Neuron (in vitro differentiated cells): ENCODE measurements around the gene AKAP12.
"Not testable (repeated sequence)": the region's sequence is repeated elsewhere in the genome, so short reads cannot be mapped to it uniquely, and the experiment has no call there.

ENCODE experiments used
- H2AFZ ChIP-seq: one replicate; pipeline ENCODE4 v1.6.1; 2013; ENCODE audit warnings: low read depth, mild to moderate bottlenecking, inconsistent platforms, low read length, moderate library complexity
- H3K27me3 ChIP-seq: one replicate; pipeline ENCODE4 v1.6.1; 2013; ENCODE audit warnings: low read length; ENCODE audit not compliant: insufficient read depth
- H3K36me3 ChIP-seq: one replicate; pipeline ENCODE4 v1.6.1; 2013; ENCODE audit warnings: low read length; ENCODE audit not compliant: insufficient read depth
- H3K4me1 ChIP-seq: one replicate; pipeline ENCODE4 v1.6.1; 2013; ENCODE audit warnings: low read length; ENCODE audit not compliant: insufficient read depth
- H3K4me3 ChIP-seq: 2 replicates; pipeline ENCODE4 v1.5.1; 2013; ENCODE audit warnings: mild to moderate bottlenecking, low read length, moderate library complexity
- H3K9me3 ChIP-seq: one replicate; pipeline ENCODE4 v1.6.1; 2013; ENCODE audit warnings: low read length

AKAP12 gene

GRCh38 chr6:151313066-151313491 lies 73.3 kb downstream of the AKAP12 start:
- no peak overlapping the region for H2AFZ ChIP-seq
- no peaks in the 10 kb centered on the region for H3K4me1 ChIP-seq
- H3K9me3 ChIP-seq, result peaks cover 2% of the 10 kb centered on the region
- peaks cover 6% of the 10 kb centered on the region for H3K36me3 ChIP-seq
- no peaks in the 10 kb centered on the region for H3K27me3 ChIP-seq
- H3K4me3 ChIP-seq, result no peak overlapping the region

GRCh38 chr6:151315661-151316060 lies 75.9 kb downstream of the AKAP12 start:
- not testable (repeated sequence) for H3K4me3 ChIP-seq, H3K27me3 ChIP-seq, H2AFZ ChIP-seq, H3K4me1 ChIP-seq, H3K9me3 ChIP-seq, H3K36me3 ChIP-seq

- no peaks in the 10 kb centered on the region for H3K36me3 ChIP-seq
- no peak overlapping the region for H2AFZ ChIP-seq
- no peaks in the 10 kb centered on the region for H3K27me3 ChIP-seq
- H3K4me1 ChIP-seq, result no peaks in the 10 kb centered on the region
- H3K9me3 ChIP-seq, result peaks cover 3% of the 10 kb centered on the region
- H3K4me3 ChIP-seq, result no peak overlapping the region
These were observed 77.6 kb downstream of the AKAP12 start for GRCh38 chr6:151317103-151317994.

GRCh38 chr6:151317995-151318365 lies 78.2 kb downstream of the AKAP12 start:
- Histone ChIP-seq H3K4me1 (no peaks in the 10 kb centered on the region), H3K9me3 (peaks cover 3% of the 10 kb centered on the region), H3K4me3 (no peak overlapping the region), H3K36me3 (no peaks in the 10 kb centered on the region), H3K27me3 (no peaks in the 10 kb centered on the region), H2AFZ (no peak overlapping the region)

- Histone ChIP-seq H2AFZ (no peak overlapping the region), H3K4me3 (no peak overlapping the region), H3K9me3 (peaks cover 3% of the 10 kb centered on the region), H3K36me3 (no peaks in the 10 kb centered on the region), H3K27me3 (no peaks in the 10 kb centered on the region), H3K4me1 (no peaks in the 10 kb centered on the region)
These were observed 80.4 kb downstream of the AKAP12 start for GRCh38 chr6:151320140-151320539.

GRCh38 chr6:151321438-151321837 lies 81.7 kb downstream of the AKAP12 start:
- no peaks in the 10 kb centered on the region for H3K36me3 ChIP-seq
- H3K4me3 ChIP-seq, result no peak overlapping the region
- no peaks in the 10 kb centered on the region for H3K4me1 ChIP-seq
- H2AFZ ChIP-seq, result no peak overlapping the region
- peaks cover 3% of the 10 kb centered on the region for H3K9me3 ChIP-seq
- no peaks in the 10 kb centered on the region for H3K27me3 ChIP-seq

GRCh38 chr6:151322570-151322969 lies 82.8 kb downstream of the AKAP12 start:
- H3K9me3 ChIP-seq, result peaks cover 2% of the 10 kb centered on the region
- no peak overlapping the region for H3K4me3 ChIP-seq
- no peaks in the 10 kb centered on the region for H3K4me1 ChIP-seq
- no peaks in the 10 kb centered on the region for H3K27me3 ChIP-seq
- no peaks in the 10 kb centered on the region for H3K36me3 ChIP-seq
- no peak overlapping the region for H2AFZ ChIP-seq

GRCh38 chr6:151323791-151324487 lies 84.2 kb downstream of the AKAP12 start:
- H3K9me3 ChIP-seq, result peaks cover 1% of the 10 kb centered on the region
- H3K4me3 ChIP-seq, result no peak overlapping the region
- no peaks in the 10 kb centered on the region for H3K36me3 ChIP-seq

GRCh38 chr6:151324488-151324825 lies 84.7 kb downstream of the AKAP12 start:
- no peaks in the 10 kb centered on the region for H3K27me3 ChIP-seq
- no peak overlapping the region for H3K4me3 ChIP-seq
- peaks cover 1% of the 10 kb centered on the region for H3K9me3 ChIP-seq
- H2AFZ ChIP-seq, result no peak overlapping the region
- no peaks in the 10 kb centered on the region for H3K36me3 ChIP-seq
- H3K4me1 ChIP-seq, result no peaks in the 10 kb centered on the region

More at GRCh38 chr6:151323791-151324487, 84.2 kb downstream of the AKAP12 start:
- Histone ChIP-seq H3K27me3 (no peaks in the 10 kb centered on the region), H3K4me1 (no peaks in the 10 kb centered on the region), H2AFZ (no peak overlapping the region)

- no peaks in the 10 kb centered on the region for H3K9me3 ChIP-seq
- H3K27me3 ChIP-seq, result no peaks in the 10 kb centered on the region
- H3K36me3 ChIP-seq, result no peaks in the 10 kb centered on the region
- H2AFZ ChIP-seq, result no peak overlapping the region
- H3K4me3 ChIP-seq, result no peak overlapping the region
- no peaks in the 10 kb centered on the region for H3K4me1 ChIP-seq
These were observed 85.6 kb downstream of the AKAP12 start for GRCh38 chr6:151325075-151326050.

- no peaks in the 10 kb centered on the region for H3K4me1 ChIP-seq
- H3K27me3 ChIP-seq, result no peaks in the 10 kb centered on the region
- H3K9me3 ChIP-seq, result no peaks in the 10 kb centered on the region
- no peaks in the 10 kb centered on the region for H3K36me3 ChIP-seq
- no peak overlapping the region for H3K4me3 ChIP-seq
- H2AFZ ChIP-seq, result no peak overlapping the region
These were observed 86.5 kb downstream of the AKAP12 start for GRCh38 chr6:151326116-151326825.

GRCh38 chr6:151327101-151327500 lies 87.3 kb downstream of the AKAP12 start:
- no peaks in the 10 kb centered on the region for H3K9me3 ChIP-seq
- H3K36me3 ChIP-seq, result no peaks in the 10 kb centered on the region
- H3K4me3 ChIP-seq, result no peak overlapping the region
- H2AFZ ChIP-seq, result no peak overlapping the region
- H3K4me1 ChIP-seq, result no peaks in the 10 kb centered on the region
- no peaks in the 10 kb centered on the region for H3K27me3 ChIP-seq
